Nephron (organoid): ENCODE measurements around the gene GLIPR1L2.
"Not testable (repeated sequence)": the region's sequence is repeated elsewhere in the genome, so short reads cannot be mapped to it uniquely, and the experiment has no call there.

Experiments
- H3K27ac Mint-ChIP-seq, 3 experiments: 2 replicates each; pipeline ENCODE4 v1.8.0; 2020; ENCODE audit warnings: mixed read lengths in 3 of 3, mild to moderate bottlenecking in 2 of 3, moderate library complexity in 1 of 3
- H3K27me3 Mint-ChIP-seq: 2 replicates; pipeline ENCODE4 v1.8.0; 2021; ENCODE audit warnings: low read depth, mild to moderate bottlenecking, moderate library complexity, mixed read lengths
- H3K36me3 Mint-ChIP-seq: 2 replicates; pipeline ENCODE4 v1.8.0; 2020; ENCODE audit warnings: low read depth, mixed read lengths
- H3K4me1 Mint-ChIP-seq: 2 replicates; pipeline ENCODE4 v1.8.0; 2020; ENCODE audit warnings: mixed read lengths
- H3K4me3 Mint-ChIP-seq, 3 experiments: 2 replicates each; pipeline ENCODE4 v1.8.0; 2020; ENCODE audit warnings: mild to moderate bottlenecking in 3 of 3, mixed read lengths in 3 of 3, moderate library complexity in 2 of 3
- H3K9me3 Mint-ChIP-seq: 2 replicates; pipeline ENCODE4 v1.8.0; 2020; ENCODE audit warnings: mixed read lengths
- TF ChIP-seq, protein P1 (sequence below), 3 experiments: fragments of 200-600 bp; sonication (generic); IDR thresholded peaks; one replicate each; pipeline ENCODE4 v1.5.0; 2021; ENCODE audit warnings: antibody characterized with exemption in 3 of 3; ENCODE audit not compliant: unreplicated experiment in 3 of 3

GLIPR1L2 gene

DNA sequence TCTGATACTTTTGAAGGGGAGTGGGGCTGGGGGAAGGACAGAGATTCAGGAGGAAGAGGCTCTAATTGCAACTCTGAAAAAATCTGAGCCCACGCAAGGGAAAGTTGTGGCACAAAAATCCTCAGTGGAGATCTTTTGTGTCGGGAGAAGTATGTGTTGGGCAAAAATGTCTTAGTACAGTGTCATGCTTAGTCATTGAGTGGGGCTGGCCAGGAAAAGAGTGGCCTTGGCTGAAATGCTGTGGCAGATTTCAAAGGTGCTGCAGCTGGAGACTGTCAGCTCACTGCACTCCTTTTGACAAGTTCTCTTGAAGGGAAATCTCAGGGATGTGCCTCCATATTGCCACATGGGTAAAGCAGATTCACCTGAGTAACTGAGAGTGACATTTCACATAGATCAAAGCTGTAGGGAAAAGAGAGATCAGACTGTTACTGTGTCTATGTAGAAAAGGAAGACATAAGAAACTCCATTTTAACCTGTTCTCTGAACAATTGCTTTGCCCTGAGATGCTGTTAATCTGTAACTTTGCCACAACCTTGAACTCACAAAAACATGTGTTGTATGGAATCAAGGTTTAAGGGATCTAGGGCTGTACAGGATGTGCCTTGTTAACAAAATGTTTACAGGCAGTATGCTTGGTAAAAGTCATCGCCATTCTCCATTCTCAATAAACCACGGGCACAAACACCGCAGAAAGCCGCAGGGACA, 53.7 kb downstream of the GLIPR1L2 start:
- Mint-ChIP-seq H3K36me3 (no peaks in the 10 kb centered on the region), H3K27me3 (no peaks in the 10 kb centered on the region), H3K4me1 (no peaks in the 10 kb centered on the region), H3K9me3 (peaks cover 14% of the 10 kb centered on the region), H3K4me3 (no peak overlapping the region), H3K27ac (peak overlapping the region in 2 of 3 experiments; percentile 12 to 39)
- TF ChIP-seq, protein P1, sequence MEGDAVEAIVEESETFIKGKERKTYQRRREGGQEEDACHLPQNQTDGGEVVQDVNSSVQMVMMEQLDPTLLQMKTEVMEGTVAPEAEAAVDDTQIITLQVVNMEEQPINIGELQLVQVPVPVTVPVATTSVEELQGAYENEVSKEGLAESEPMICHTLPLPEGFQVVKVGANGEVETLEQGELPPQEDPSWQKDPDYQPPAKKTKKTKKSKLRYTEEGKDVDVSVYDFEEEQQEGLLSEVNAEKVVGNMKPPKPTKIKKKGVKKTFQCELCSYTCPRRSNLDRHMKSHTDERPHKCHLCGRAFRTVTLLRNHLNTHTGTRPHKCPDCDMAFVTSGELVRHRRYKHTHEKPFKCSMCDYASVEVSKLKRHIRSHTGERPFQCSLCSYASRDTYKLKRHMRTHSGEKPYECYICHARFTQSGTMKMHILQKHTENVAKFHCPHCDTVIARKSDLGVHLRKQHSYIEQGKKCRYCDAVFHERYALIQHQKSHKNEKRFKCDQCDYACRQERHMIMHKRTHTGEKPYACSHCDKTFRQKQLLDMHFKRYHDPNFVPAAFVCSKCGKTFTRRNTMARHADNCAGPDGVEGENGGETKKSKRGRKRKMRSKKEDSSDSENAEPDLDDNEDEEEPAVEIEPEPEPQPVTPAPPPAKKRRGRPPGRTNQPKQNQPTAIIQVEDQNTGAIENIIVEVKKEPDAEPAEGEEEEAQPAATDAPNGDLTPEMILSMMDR (IDR thresholded peaks at IDR 0.05; ENCODE audit: unreplicated experiment in 3 of 3) = no peak

DNA sequence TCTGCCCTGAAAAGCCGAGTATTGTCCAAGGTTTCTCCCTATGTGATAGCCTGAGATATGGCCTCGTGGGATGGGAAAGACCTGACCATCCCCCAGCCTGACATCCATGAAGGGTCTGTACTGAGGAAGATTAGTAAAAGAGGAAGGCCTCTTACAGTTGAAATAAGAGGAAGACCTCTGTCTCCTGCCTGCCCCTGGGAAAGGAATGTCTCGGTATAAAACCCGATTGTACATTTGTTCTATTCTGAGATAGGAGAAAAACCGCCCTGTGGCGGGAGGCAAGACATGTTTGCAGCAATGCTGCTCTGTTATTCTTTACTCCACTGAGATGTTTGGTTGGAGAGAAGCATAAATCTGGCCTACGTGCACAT, 54.2 kb downstream of the GLIPR1L2 start:
- H3K9me3 Mint-ChIP-seq = peaks cover 11% of the 10 kb centered on the region
- not testable (repeated sequence) for H3K36me3 Mint-ChIP-seq, H3K4me1 Mint-ChIP-seq, H3K4me3 Mint-ChIP-seq, H3K27ac Mint-ChIP-seq, H3K27me3 Mint-ChIP-seq

DNA sequence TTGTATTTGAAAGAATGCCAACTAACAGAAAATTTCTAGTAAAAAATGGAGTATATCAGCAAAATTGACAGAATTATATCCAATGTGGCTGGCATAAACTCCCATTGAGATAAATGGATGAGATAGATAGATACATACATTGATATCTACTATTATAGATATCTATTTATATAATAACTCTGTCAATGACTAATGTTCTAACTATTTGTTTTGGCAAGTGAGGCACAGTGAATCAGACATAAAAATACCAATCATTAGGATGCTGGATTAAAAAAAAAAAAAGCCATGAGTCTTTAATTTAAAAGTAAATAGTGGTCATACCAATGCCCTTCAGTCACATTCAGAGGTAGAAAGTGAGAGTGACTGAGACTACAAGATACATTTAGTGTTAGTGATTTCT, 56.0 kb downstream of the GLIPR1L2 start:
- Mint-ChIP-seq H3K36me3 (no peaks in the 10 kb centered on the region), H3K4me1 (no peaks in the 10 kb centered on the region), H3K27ac (no peak overlapping the region), H3K27me3 (no peaks in the 10 kb centered on the region), H3K9me3 (peaks cover 5% of the 10 kb centered on the region), H3K4me3 (no peak overlapping the region)
- TF ChIP-seq, protein P1 (IDR thresholded peaks at IDR 0.05; ENCODE audit: unreplicated experiment in 3 of 3) = no peak

DNA sequence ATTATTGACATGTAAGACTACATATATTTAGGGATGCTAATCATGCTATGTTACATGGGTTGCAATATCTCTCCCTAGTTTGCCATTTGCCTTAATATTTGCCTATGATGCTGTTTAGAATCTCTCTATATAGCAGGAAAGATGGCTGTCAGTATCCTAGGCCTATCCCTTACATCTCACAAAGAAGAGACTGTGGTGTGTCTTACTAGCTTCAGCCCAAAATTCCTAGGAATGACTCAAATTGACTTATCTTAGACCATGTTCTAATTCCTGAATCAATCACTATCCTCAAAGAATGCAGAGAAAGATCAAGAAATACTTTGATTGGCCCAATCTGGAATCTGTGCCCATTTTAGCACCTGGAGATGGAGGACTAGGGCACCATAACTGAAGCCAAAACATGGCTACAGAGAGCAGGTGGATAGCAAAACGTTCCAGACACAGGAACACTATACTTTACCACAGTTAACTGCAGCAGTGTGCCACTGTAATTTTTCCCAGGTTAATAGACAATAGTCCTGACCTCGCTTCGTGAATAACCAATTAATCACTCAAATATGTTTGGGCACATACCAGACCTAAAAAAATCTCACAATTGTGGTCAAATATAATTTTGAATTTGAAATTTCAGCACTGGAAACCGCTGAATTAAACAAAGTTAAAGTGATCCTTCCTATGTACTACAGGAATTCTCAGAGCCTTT, 57.0 kb downstream of the GLIPR1L2 start:
- Mint-ChIP-seq H3K4me3 (no peak overlapping the region), H3K9me3 (no peaks in the 10 kb centered on the region), H3K4me1 (no peaks in the 10 kb centered on the region), H3K27ac (no peak overlapping the region), H3K36me3 (no peaks in the 10 kb centered on the region), H3K27me3 (no peaks in the 10 kb centered on the region)
- TF ChIP-seq, protein P1 (IDR thresholded peaks at IDR 0.05; ENCODE audit: unreplicated experiment in 3 of 3) = no peak

DNA sequence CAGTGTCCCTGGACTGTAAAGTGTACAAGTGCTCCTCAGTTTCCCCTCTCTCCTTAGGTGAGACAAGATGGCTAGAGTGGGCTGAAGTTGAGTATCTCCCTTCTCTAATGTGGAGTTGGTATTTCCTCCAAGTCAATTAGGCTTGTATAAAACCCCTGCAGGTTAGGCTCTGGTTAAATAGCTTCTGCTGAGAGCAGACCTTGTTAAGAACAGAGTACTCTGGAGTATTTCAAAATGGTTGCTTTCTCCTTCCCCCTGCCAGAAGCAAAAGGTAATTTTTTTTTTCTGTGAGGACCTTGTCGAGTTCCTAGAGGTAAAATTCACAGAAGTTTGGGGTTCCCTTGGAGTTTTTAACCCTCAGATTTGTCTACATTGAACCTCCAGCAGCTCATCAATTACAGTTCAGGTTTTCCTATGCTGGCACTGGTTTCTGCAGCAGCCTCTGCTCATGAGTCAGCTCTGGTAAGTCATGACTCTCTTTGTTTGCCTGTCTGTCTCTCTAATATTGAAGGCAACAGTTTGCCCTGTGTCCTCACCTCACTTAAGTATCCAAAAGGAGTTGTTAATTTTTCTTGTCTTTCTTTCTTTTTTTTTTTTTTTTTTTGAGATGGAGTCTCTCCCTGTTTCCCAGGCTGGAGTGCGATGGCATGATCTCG, 61.9 kb downstream of the GLIPR1L2 start:
- H3K27ac Mint-ChIP-seq = no peak overlapping the region
- H3K9me3 Mint-ChIP-seq = peaks cover 8% of the 10 kb centered on the region
- H3K27me3 Mint-ChIP-seq = no peaks in the 10 kb centered on the region
- H3K36me3 Mint-ChIP-seq = no peaks in the 10 kb centered on the region
- no peaks in the 10 kb centered on the region for H3K4me1 Mint-ChIP-seq
- TF ChIP-seq, protein P1 (IDR thresholded peaks at IDR 0.05; ENCODE audit: unreplicated experiment in 3 of 3) = no peak
- H3K4me3 Mint-ChIP-seq = no peak overlapping the region

DNA sequence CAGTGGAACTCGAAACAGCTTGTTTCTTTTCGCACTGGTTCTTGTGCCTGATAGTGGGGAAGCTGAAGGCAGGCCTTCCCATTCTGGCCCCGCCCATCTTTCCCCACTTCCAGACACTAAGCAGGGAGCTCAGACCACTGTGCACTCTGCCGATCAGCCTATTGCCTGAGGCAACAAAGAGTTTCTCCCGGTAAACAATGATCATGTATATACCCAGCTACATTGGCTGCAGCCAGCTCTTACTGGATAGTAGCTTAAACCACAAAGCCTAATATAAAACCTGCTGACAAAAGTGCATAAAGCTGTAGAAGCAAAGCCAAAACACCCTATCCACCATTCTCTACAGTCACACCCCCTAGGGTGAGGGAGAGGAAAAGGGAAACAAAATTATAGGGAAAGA, 65.0 kb downstream of the GLIPR1L2 start:
- Mint-ChIP-seq H3K27ac (no peak overlapping the region), H3K4me3 (no peak overlapping the region), H3K4me1 (no peaks in the 10 kb centered on the region), H3K27me3 (no peaks in the 10 kb centered on the region), H3K9me3 (peaks cover 26% of the 10 kb centered on the region), H3K36me3 (no peaks in the 10 kb centered on the region)
- TF ChIP-seq, protein P1 (IDR thresholded peaks at IDR 0.05; ENCODE audit: unreplicated experiment in 3 of 3) = no peak
